Panc1 (cell line): ENCODE results near the gene SUFU. TPM values are rescaled to one million over a fixed set of nuclear protein-coding genes. Genes with fewer than 3 reads are reported as not detected.

Experiments used
- ATAC-seq: fragments of 200-7000 bp; cut with Tn5 transposase; 2 replicates; pipeline ENCODE4 v1.9.1; 2020; ENCODE audit warnings: mild to moderate bottlenecking, moderate library complexity
- BruUV-seq: library from RNA; stranded (reverse); fragments of 400-500 nt; replicated peaks from 2 replicates; lab custom pipeline; 2021; lab: Mats Ljungman, UMichigan
- CTCF ChIA-PET: fragments of 300-600 bp; sonication (Branson Sonifier 250); formaldehyde crosslinking; loops from one replicate; lab custom pipeline; 2022; ENCODE audit warnings: antibody characterized with exemption; lab: Charles Lee
- POLR2A ChIA-PET: fragments of 300-600 bp; sonication (Branson Sonifier 250); formaldehyde crosslinking; loops from one replicate; lab custom pipeline; 2022; ENCODE audit warnings: antibody characterized with exemption; lab: Charles Lee
- DNase-seq: peaks from one replicate; pipeline ENCODE4 v3.0.0-alpha.2; 2010; ENCODE audit warnings: low read depth, low spot score
- H3K27ac ChIP-seq: 2 replicates; pipeline ENCODE4 v1.5.1; 2011; ENCODE audit warnings: mild to moderate bottlenecking, low read length, inconsistent platforms
- H3K27me3 ChIP-seq: fragments of 200-500 bp; sonication (Bioruptor generic); 2 replicates; pipeline ENCODE4 v1.6.0; 2014; ENCODE audit warnings: low read length, inconsistent platforms; ENCODE audit not compliant: control insufficient read depth, insufficient read depth
- H3K36me3 ChIP-seq: fragments of 200-500 bp; sonication (Bioruptor generic); 2 replicates; pipeline ENCODE4 v1.5.1; 2014; ENCODE audit warnings: inconsistent platforms, mild to moderate bottlenecking, low read length, moderate library complexity; ENCODE audit not compliant: control insufficient read depth, insufficient read depth
- H3K4me1 ChIP-seq: 2 replicates; pipeline ENCODE4 v1.5.1; 2011; ENCODE audit warnings: inconsistent platforms, mild to moderate bottlenecking, low read length, moderate library complexity; ENCODE audit not compliant: control insufficient read depth, insufficient read depth
- H3K4me3 ChIP-seq, 2 experiments: 2 replicates each; pipeline ENCODE4 v1.5.1; 2011 to 2012; ENCODE audit warnings: low read depth in 2 of 2, low read length in 2 of 2, mild to moderate bottlenecking in 2 of 2, inconsistent platforms in 1 of 2, moderate library complexity in 1 of 2
- H3K9me3 ChIP-seq: fragments of 200-500 bp; sonication (Bioruptor generic); 2 replicates; pipeline ENCODE4 v1.5.1; 2014; ENCODE audit warnings: low read depth, mild to moderate bottlenecking, inconsistent platforms, low read length, moderate library complexity; ENCODE audit not compliant: control insufficient read depth, insufficient read depth
- POLR2AphosphoS5 ChIP-seq: IDR thresholded peaks from 2 replicates; pipeline ENCODE4 v1.6.1; 2012; ENCODE audit warnings: mild to moderate bottlenecking, low read depth, low read length, moderate library complexity
- SIN3A ChIP-seq: IDR thresholded peaks from 2 replicates; pipeline ENCODE4 v1.6.1; 2012; ENCODE audit warnings: low read depth, mild to moderate bottlenecking, low read length, moderate library complexity, borderline replicate concordance; ENCODE audit not compliant: insufficient read depth
- TCF7L2 ChIP-seq: IDR thresholded peaks from 2 replicates; pipeline ENCODE4 v1.6.1; 2011; ENCODE audit warnings: mild to moderate bottlenecking, low read depth, low read length, inconsistent platforms
- in situ Hi-C: cut with HindIII; loops from 2 replicates; pipeline ENCODE4 v1.10.0; 2016; ENCODE audit warnings: low sequenced_read_pairs, low pct_unique_long_range_greater_than_20kb
- intact Hi-C: fragments of 100-400 bp; cut with micrococcal nuclease; formaldehyde crosslinking; loops from one replicate; pipeline ENCODE4 v1.10.0; 2022; ENCODE audit not compliant: unreplicated experiment
- total RNA-seq: library from RNA; stranded (reverse); gene quantifications from one replicate; pipeline ENCODE4 v1.2.1, GENCODE V29; 2021; ENCODE audit not compliant: unreplicated experiment
- TF ChIP-seq, protein P1 (sequence below): fragments of 450-650 bp; IDR thresholded peaks from 2 replicates; pipeline ENCODE4 v1.5.1; 2017; ENCODE audit warnings: mild to moderate bottlenecking
- TF ChIP-seq, protein P2 (sequence below), 2 experiments: IDR thresholded peaks; 2 replicates each; pipeline ENCODE4 v1.6.1; 2011 to 2012; ENCODE audit warnings: low read depth in 2 of 2, control low read depth in 1 of 2, low read length in 1 of 2, mild to moderate bottlenecking in 1 of 2, moderate library complexity in 1 of 2; ENCODE audit not compliant: insufficient read depth in 1 of 2

Gene SUFU
- total RNA-seq, 1 experiment from 2014 or later = 9.5 TPM

DNA sequence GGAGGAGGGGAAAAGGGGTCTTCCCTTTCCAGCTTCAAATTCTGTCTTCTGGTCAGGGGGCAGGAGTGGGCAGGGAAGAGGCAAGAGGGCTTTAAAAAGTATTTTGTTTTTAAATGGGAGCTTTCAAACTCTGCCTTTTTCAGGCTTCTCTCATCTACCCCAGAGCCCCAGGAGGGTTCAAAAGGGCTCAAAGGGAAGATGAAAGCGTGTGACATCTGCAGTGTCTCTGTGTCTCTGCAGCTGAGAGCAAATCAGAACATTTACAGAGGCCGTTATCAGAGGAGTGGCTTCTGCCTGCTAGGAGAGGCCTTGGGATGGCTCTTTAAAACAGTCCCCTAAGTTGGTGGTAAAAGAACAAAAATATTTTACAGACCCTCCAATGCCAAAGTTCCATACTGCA, 170.8 kb downstream of the SUFU start:
- CTCF ChIA-PET = no interaction called here
- Histone ChIP-seq H3K36me3 (no peaks in the 10 kb centered on the region), H3K4me3 (no peak overlapping the region), H3K27me3 (no peaks in the 10 kb centered on the region), H3K27ac (no peak overlapping the region), H3K9me3 (no peaks in the 10 kb centered on the region), H3K4me1 (peaks cover 3% of the 10 kb centered on the region; the same call in 1 of the 2 replicates)
- DNase-seq (no peak), ATAC-seq (no peak)
- TF ChIP-seq POLR2AphosphoS5 (no peak), TCF7L2 (no peak), SIN3A (no peak)
- TF ChIP-seq, protein P1, sequence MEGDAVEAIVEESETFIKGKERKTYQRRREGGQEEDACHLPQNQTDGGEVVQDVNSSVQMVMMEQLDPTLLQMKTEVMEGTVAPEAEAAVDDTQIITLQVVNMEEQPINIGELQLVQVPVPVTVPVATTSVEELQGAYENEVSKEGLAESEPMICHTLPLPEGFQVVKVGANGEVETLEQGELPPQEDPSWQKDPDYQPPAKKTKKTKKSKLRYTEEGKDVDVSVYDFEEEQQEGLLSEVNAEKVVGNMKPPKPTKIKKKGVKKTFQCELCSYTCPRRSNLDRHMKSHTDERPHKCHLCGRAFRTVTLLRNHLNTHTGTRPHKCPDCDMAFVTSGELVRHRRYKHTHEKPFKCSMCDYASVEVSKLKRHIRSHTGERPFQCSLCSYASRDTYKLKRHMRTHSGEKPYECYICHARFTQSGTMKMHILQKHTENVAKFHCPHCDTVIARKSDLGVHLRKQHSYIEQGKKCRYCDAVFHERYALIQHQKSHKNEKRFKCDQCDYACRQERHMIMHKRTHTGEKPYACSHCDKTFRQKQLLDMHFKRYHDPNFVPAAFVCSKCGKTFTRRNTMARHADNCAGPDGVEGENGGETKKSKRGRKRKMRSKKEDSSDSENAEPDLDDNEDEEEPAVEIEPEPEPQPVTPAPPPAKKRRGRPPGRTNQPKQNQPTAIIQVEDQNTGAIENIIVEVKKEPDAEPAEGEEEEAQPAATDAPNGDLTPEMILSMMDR = no peak
- TF ChIP-seq, protein P2, sequence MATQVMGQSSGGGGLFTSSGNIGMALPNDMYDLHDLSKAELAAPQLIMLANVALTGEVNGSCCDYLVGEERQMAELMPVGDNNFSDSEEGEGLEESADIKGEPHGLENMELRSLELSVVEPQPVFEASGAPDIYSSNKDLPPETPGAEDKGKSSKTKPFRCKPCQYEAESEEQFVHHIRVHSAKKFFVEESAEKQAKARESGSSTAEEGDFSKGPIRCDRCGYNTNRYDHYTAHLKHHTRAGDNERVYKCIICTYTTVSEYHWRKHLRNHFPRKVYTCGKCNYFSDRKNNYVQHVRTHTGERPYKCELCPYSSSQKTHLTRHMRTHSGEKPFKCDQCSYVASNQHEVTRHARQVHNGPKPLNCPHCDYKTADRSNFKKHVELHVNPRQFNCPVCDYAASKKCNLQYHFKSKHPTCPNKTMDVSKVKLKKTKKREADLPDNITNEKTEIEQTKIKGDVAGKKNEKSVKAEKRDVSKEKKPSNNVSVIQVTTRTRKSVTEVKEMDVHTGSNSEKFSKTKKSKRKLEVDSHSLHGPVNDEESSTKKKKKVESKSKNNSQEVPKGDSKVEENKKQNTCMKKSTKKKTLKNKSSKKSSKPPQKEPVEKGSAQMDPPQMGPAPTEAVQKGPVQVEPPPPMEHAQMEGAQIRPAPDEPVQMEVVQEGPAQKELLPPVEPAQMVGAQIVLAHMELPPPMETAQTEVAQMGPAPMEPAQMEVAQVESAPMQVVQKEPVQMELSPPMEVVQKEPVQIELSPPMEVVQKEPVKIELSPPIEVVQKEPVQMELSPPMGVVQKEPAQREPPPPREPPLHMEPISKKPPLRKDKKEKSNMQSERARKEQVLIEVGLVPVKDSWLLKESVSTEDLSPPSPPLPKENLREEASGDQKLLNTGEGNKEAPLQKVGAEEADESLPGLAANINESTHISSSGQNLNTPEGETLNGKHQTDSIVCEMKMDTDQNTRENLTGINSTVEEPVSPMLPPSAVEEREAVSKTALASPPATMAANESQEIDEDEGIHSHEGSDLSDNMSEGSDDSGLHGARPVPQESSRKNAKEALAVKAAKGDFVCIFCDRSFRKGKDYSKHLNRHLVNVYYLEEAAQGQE (IDR thresholded peaks at IDR 0.05; ENCODE audit: insufficient read depth in 1 of 2, low read depth in 2 of 2, low read length in 1 of 2) = no peak
- in situ Hi-C loops = no loop called here
- intact Hi-C loops = no loop called here
- POLR2A ChIA-PET = interaction anchor here (0.5 kb wide), 1 partner anchor 36 kb away, joined by 4 read pairs; no protein-coding TSS in a partner anchor
- BruUV-seq = no TSS peak

DNA sequence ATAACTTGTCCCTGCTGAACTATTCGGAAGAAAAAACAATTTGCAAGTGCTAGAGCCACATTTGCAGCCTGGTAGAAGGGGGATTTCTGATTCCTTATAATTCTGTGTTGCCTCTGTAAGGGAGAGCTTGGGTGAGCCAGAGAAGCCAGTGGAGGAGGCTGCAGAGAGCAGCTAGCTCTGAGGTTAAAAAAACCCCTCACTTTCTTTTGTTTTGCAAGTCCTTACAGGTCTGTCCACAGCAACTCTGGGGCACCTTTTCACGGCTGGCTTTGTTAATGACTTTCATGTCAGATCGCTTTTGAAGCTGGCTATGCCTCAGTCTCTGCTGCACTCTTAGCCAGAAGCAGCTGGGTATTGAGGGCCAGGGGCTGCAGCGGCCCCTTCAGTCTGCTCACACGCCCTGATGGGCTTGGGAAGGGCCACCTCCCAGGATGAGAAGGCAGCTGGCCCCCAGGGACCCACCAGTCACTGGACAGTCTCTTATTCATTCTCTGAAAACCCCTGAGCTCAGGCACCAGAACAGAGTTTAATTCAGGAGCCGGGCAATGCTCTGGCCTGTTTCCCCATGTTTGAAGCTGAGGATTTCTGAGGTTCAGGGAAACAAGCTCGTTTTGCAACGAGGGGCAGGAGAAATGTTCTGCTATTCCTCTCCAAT, 171.4 kb downstream of the SUFU start:
- H3K27ac ChIP-seq = no peak overlapping the region
- ATAC-seq (no peak), DNase-seq (no peak)
- no TSS peak for BruUV-seq
- intact Hi-C loops = no loop called here
- POLR2A ChIA-PET = no interaction called here
- CTCF ChIA-PET = no interaction called here
- H3K36me3 ChIP-seq = no peaks in the 10 kb centered on the region
- H3K9me3 ChIP-seq = no peaks in the 10 kb centered on the region
- TF ChIP-seq, protein P1 = no peak
- TF ChIP-seq, protein P2 (IDR thresholded peaks at IDR 0.05; ENCODE audit: insufficient read depth in 1 of 2, low read depth in 2 of 2, low read length in 1 of 2) = no peak
- TF ChIP-seq TCF7L2 = no peak
- no peak for TF ChIP-seq SIN3A
- TF ChIP-seq POLR2AphosphoS5 = no peak
- in situ Hi-C loops = no loop called here
- H3K4me3 ChIP-seq = no peak overlapping the region
- H3K4me1 ChIP-seq = no peaks in the 10 kb centered on the region
- no peaks in the 10 kb centered on the region for H3K27me3 ChIP-seq
